Glutamatergic neuron (in vitro differentiated cells): ENCODE measurements around the gene ZNF267. TPM values are rescaled to one million over a fixed set of nuclear protein-coding genes. Genes with fewer than 3 reads are reported as not detected.

Experiments used
- DNase-seq: peaks from one replicate; pipeline ENCODE4 v3.0.0; 2022
- H3K27ac Mint-ChIP-seq: one replicate; pipeline ENCODE4 v1.8.0; 2020; ENCODE audit warnings: mild to moderate bottlenecking, mixed read lengths, inconsistent platforms; ENCODE audit not compliant: unreplicated experiment
- H3K27me3 Mint-ChIP-seq: one replicate; pipeline ENCODE4 v1.8.0; 2020; ENCODE audit warnings: mild to moderate bottlenecking, moderate library complexity, mixed read lengths, inconsistent platforms; ENCODE audit not compliant: unreplicated experiment
- H3K36me3 Mint-ChIP-seq: one replicate; pipeline ENCODE4 v1.8.0; 2020; ENCODE audit warnings: mild to moderate bottlenecking, mixed read lengths, inconsistent platforms; ENCODE audit not compliant: unreplicated experiment
- H3K4me1 Mint-ChIP-seq: one replicate; pipeline ENCODE4 v1.8.0; 2020; ENCODE audit warnings: mild to moderate bottlenecking, low read depth, mixed read lengths, inconsistent platforms; ENCODE audit not compliant: unreplicated experiment
- H3K4me3 Mint-ChIP-seq: one replicate; pipeline ENCODE4 v1.8.0; 2020; ENCODE audit warnings: mild to moderate bottlenecking, mixed read lengths, inconsistent platforms; ENCODE audit not compliant: unreplicated experiment
- H3K9me3 Mint-ChIP-seq: one replicate; pipeline ENCODE4 v1.8.0; 2020; ENCODE audit warnings: mild to moderate bottlenecking, moderate library complexity, mixed read lengths, inconsistent platforms; ENCODE audit not compliant: unreplicated experiment
- CTCF ChIP-seq: fragments of 200-600 bp; sonication (generic); IDR thresholded peaks from one replicate; pipeline ENCODE4 v1.5.0; 2021; ENCODE audit not compliant: partially characterized antibody, unreplicated experiment
- total RNA-seq: library from RNA; stranded (reverse); fragmentation: NEBNext Ultra II Directional; extraction: Animal tissue kit (Norgen Biotek cat#: 25700); gene quantifications from one replicate; pipeline ENCODE4 v1.2.1, GENCODE V29; 2021; ENCODE audit not compliant: unreplicated experiment

Gene ZNF267
- total RNA-seq, 1 donor from 2014 or later, result 10.0 TPM

DNA sequence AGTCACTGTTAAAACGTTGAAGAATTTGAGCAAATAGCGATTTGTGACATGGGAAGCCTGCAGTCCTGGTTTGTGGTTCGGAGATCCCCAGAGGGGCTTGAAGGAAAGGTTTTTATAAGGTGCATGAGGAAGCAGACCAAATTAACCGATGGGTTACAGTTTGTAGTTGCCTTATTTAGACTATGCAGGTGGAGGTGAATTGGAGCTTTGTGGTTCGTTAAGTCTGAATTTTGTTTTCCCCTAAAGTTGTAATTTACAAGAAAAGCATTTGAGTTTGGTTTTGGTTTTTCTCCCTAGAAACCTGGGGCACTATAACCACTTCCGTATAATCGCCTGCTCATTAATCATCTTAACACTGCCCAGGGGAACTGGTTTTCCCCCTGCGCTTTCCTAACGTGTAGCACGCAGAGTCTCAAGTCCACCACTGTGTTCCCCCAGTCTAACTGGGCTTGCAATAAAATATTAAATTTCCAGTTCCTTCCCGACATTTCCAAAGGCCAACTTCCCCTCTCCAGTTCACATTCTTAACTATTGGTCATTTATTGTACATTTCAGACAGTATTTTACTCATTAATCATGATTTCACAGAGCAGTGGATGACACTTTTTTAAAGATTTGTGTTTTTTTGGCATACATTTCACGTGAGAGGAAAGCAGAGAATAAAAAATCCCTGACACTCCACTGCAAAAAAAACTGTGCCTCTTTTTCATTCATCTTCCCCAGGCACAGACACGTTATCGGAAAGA lies 932 bp downstream of the ZNF267 start:
- no peak for DNase-seq
- Mint-ChIP-seq H3K4me1 (peaks cover 14% of the 10 kb centered on the region), H3K9me3 (no peaks in the 10 kb centered on the region), H3K36me3 (no peaks in the 10 kb centered on the region), H3K4me3 (peak overlapping the region; percentile 80), H3K27me3 (peaks cover 3% of the 10 kb centered on the region), H3K27ac (peak overlapping the region; percentile 5)
- TF ChIP-seq CTCF, result no peak

- H3K9me3 Mint-ChIP-seq, result no peaks in the 10 kb centered on the region
- no peak for TF ChIP-seq CTCF
- peaks cover 15% of the 10 kb centered on the region for H3K4me1 Mint-ChIP-seq
- DNase-seq, result no peak
- no peak overlapping the region for H3K27ac Mint-ChIP-seq
- H3K27me3 Mint-ChIP-seq, result peaks cover 3% of the 10 kb centered on the region
- no peaks in the 10 kb centered on the region for H3K36me3 Mint-ChIP-seq
- H3K4me3 Mint-ChIP-seq, result peak overlapping the region; percentile 80
Observed at GRCh38 chr16:31875112-31875803, 1.7 kb downstream of the ZNF267 start.

- Mint-ChIP-seq H3K9me3 (no peaks in the 10 kb centered on the region), H3K27ac (no peak overlapping the region), H3K4me3 (no peak overlapping the region), H3K4me1 (peaks cover 15% of the 10 kb centered on the region), H3K36me3 (no peaks in the 10 kb centered on the region), H3K27me3 (peaks cover 3% of the 10 kb centered on the region)
- DNase-seq, result no peak
- peak; percentile 16 for TF ChIP-seq CTCF
Observed at GRCh38 chr16:31875928-31876547, 2.4 kb downstream of the ZNF267 start.

DNA sequence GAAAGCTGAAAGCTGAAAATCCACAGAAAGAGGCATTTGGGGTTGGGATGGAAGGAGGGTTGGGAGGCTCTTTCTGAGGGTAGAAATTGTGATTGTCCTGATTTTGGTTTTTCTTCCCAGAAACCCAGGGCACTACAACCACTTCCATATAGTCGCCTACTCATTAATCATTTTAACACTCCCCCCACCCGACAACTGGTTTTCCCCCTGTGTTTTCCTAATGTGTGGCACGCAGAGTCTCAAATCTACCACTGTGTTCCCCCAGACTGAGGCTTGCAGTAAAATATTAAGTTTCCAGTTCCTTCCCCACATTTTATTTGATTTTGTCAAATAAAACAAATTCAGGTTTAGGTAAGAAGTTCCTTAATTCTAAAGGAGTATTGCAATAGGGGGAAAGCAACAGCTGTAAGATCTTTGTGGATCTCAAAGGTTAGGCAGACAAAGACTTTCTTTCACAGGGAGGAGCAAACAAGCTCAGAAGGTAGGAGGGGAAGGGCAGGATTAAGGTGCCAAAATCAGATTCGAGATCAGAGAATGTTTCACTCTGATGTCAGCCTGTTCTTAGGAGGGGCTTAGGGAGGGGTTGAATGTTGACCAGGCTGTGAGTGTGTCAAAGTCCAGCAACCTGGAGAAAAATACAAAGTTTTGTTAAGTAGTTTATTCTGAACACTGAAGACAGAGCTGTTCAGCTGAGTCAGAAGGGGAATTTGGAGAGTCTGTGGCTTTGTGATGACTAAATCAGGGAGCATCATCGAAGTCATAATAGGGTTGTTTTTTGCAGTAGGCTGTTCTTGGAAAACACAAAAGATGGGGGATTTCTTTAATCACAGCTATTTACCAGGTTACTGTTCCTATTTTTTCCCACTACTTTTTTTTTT lies 3.6 kb downstream of the ZNF267 start:
- Mint-ChIP-seq H3K4me3 (peak overlapping the region; percentile 33), H3K36me3 (no peaks in the 10 kb centered on the region), H3K27me3 (peaks cover 3% of the 10 kb centered on the region), H3K9me3 (no peaks in the 10 kb centered on the region), H3K27ac (no peak overlapping the region), H3K4me1 (peaks cover 15% of the 10 kb centered on the region)
- DNase-seq, result no peak
- TF ChIP-seq CTCF, result no peak
